Measurements from ENCODE around the gene UPB1.
A peak's percentile ranks its signal among the peaks of the same experiment; 100 is the strongest.
"Not testable (repeated sequence)": the region's sequence is repeated elsewhere in the genome, so short reads cannot be mapped to it uniquely, and the experiment has no call there.

Gene UPB1

DNA sequence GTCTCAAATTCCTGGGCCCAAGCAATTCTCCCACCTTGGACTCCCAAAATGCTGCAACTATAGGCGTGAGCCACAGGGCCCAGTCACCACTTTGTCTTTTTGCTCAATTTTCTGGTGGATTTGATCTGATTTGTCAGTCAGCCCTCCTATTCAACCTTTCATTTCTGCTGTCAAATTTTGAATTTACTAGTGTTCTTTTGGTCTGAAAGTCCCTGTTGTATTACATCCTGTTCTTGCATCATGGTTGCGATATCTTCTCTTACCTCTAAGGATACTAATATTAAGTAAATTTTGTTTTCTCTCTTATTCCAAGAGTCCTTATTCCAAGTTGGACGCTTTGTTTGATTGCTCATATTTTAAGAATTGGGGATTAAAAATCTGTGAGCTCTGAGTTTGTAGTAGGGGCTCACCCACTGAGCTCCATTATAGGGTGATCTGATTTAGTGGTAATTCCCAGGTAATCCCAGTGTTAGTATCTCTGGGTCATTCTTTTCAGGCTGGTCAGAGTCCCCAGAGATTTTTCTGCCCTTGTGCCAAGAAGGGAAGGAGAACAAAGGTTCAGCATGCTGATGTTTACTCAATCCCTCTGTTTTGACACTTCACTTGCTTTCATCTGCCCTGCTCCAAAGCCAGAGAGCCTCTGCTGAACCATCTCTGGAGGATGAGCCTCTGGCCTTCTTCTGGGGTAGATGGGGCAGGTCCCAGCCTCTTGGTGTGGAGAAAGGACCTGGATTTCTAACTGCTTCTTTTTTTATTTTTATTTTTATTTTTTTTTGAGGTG, 10.0 kb downstream of the UPB1 start:
- DNase-seq: no peak

DNA sequence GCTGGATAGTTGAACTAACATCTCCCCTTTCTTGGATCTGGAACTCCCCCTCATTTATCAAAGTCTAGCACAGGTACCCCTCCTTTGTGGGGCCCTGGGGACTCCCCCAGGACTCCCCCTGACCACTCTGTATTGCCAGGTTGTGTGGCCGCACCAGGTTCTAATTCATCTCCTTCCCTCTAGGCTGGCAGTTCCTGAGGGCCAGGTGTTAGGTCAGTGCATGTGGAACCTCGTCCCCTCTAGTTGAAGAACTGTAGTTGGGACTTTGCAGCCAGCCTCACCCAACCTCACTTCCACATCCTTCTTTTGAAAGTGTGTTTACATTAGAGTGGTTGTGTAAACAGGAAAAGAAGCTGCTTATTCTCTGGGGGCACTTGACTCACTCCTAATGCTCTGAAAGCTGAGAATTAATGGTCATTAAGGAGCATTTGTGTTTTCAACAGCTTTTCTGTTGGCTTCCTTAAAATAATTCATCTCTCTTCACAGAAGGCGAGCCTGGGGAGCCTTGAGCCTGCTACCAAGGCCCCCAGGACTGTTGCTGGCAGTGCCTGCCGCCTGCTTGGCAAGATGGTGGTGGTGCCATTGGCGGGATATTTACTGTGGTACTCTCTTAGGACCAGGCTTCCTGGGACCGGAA, 11.8 kb downstream of the UPB1 start:
- DNase-seq: no peak

DNA sequence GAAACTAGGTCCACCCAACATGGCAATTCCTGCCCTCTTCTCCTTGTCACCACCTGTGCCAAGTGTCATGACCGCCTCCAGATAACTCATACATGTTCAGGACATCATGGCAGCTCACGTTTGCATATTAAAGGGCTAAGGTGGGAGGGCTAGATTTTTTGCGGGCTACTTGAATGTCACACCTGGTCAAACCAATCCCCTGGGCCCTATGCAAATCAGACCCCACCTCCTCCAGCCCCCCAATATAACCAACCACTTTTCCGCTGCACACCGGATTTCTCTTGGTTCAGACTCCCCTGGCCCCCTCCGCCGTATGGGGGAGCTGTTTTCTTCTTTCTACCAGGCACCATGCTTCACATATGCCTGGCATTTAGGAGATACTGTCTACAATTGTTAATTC, 12.6 kb downstream of the UPB1 start:
- no peak for DNase-seq

DNA sequence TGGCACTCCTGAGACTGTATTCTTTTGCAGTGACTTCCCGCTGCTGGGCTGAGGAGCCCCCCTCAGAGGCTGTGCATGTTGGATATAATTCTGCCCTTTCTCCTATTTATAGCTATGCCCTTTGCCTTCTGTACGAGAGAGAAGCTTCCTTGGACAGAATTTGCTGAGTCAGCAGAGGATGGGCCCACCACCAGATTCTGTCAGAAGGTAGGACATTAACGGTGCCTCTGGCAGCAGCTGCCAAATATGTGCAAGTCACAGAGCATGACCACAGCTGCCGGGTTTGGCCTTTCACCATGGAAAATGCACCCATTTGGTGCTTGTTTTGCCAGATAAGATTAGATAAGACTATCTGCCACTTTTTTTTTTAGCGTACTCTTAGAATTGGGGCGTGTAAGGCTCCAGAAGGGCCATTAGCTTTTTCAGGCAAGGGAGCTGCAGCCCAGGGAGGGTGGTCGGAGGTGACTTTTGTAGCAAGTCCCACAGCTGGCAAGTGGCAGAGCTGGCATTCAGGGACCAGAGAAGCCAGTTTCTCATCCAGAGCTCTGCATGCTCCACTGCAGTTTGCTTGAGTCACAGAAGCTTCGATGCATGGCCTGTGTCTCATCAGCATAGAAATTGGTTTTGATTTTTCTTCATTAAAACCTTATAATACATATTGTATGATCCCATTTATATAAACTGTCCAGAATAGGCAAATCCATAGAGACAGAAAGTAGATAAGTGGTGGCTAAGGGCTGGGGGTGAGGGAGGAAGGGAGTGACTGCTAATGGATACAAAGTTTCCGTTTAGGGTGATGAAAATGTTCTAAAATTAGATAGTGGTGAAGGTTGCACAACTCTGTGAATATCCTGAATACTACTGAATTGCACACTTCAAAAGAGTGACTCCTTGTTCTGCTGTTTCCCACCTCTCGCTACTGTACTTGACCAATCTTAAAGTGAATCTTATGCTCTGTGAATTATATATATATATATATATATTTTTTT, 15.8 kb downstream of the UPB1 start:
- no peak for DNase-seq

DNA sequence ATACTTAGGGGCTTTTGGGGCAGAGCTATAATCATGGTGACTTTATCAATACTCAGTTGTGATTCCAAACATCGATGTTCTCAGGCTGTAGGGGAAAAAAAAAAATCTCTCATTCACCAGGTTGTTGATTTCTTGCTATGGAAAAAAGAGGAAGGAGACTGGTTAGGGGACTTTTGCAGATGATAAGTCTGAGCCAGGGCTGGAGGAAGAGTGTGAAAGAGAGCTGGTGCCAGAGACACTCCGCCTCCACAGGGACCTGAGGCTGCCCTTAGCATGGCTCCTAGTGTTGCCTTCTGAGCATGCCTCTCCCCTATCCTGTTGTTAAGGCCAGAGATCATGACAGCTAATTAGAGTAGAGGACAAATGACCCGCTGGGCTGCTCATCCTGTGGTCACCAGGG, 16.9 kb downstream of the UPB1 start:
- no peak for DNase-seq

DNA sequence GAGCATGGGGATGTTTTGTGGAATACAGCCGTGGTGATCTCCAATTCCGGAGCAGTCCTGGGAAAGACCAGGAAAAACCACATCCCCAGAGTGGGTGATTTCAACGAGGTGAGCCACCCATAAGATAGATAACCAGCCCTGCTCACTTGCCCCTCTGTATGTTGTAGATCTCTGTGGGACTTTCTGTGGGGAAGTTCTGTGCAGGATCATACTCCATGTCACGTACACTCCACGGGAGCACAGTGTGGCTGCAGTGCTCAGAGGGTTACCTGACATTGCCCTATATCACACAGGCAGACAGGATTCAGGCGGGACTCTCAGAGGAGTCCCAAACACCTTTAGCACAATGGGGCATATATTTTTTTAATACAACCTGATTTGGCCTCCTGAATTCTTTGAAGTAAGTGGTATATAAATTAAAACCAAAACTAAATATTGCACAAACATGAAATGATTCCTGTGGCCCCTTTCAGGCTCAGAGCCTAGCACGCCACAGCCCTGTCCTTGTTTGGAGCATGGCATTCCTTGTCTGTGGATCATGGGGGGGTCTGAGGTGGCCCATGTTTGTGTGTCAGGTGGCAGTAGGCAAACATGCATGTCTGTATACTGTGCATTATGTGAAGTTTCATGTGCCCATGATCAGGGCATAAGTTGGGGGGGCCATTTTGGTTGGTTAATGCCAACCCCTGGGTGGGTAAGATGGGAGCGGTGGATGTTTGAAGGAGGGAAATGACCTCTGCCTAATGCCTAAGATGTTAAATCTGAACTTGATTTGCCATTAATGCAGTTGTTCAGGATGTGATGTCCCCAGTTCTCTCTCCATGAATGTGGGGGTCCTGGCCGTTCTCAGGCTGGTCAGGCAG, 18.5 kb downstream of the UPB1 start:
- no peak for DNase-seq

DNA sequence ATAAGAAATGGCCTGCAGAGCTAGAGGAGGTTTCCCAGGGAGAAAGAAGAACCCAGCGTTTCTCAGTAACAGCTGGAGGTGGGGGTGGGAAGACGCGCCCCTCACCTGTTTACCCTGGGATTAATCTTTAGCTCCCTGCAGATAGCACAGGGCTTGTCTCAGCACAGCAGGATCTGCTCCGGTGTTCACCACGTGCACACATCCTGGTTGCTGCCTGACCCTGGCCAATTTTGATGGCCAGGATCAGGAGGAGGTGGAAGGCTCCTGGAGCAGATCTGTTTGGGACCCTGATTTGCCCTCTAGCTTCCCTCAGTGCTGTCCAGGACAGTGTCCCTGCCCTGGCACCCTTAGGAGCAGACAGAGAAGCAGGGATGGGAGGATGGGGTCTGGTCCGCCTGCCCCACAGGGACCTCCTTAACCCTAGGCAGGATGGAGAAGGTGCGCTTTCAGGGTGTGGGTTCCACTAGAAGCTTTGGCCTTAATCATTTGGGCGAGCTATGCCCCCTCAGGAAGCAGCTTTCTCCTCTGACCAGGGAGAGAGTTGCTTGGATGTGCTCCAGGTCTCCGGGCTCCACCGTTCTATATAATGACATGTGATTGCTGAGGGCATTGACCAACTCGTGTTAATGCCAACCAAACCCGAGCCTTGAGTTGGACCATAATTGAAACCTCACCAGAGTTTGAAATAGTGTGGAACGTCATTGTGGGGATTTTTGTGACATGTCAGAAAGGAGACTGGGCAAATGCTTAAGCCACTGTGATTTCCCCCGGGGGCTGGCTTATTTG, 19.3 kb downstream of the UPB1 start:
- no peak for DNase-seq

DNA sequence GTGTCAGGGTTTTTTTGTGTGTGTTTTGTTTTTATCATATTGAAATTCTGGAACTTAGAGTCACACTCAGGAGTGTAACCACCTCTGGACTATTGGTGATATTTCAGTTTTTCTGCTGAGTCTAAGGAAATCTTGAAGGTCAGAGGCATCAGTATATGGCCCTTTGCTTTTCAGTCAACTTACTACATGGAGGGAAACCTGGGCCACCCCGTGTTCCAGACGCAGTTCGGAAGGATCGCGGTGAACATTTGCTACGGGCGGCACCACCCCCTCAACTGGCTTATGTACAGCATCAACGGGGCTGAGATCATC, 19.9 kb downstream of the UPB1 start:
- no peak for DNase-seq

DNA sequence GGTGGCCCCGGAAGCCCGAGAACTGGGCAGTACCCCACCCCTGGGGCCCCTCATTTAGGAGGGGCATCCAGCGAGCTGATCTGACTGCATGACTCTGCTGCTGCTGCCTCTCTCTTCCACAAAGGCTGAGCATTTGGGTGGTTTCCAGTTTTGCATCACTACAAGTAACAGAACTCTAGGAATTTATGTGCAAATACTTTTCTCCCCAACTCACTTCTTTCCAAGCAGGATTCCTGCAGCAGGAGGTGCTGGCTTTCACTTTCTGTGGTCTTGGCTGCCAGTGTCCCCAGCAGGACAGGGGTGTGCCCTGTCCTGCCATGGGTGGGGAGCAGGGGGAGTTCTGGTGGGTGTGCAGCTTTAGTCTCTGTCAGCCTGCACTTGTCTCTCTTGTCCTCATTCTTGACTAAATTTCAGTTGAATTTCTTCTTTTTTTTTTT, 21.2 kb downstream of the UPB1 start:
- no peak for DNase-seq

DNA sequence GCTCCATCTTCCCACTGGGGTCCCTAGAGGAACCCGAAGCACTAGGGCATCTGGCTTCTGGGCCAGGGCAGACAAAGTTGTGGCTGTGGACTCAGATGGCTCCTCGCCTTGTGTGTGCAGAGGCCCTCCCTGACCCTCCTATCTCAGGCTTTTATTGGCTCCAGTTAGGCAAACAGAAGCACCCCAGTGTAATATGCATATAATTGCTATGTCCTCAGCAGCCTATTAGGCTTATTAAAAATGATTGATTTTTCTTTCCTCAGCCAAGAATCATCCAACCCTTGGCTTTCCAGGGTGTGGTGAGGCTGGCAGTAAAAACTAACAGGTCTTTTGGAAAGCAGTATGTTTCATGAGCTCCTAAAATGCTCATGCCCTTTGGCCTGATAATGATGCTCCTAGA, 22.3 kb downstream of the UPB1 start:
- no peak for DNase-seq

DNA sequence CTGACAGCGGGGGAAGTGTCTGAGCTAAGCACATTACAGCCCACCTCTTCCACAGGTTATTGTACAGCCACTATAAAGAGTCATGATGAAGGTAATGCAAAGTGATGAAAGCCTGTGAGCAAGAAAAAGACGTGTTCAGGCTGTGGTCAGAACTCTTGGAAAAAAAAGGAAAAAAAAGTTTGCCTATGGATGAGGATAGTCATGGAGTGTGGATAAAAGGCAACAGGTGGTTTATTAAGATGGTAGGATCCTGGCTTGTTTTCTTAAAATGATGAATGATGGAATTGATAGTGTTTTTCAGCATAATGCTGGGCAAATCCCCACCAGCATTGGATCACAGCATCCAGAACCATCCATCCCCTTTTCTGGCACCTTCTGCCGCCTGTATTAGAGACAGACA, 23.1 kb downstream of the UPB1 start:
- no peak for DNase-seq

DNA sequence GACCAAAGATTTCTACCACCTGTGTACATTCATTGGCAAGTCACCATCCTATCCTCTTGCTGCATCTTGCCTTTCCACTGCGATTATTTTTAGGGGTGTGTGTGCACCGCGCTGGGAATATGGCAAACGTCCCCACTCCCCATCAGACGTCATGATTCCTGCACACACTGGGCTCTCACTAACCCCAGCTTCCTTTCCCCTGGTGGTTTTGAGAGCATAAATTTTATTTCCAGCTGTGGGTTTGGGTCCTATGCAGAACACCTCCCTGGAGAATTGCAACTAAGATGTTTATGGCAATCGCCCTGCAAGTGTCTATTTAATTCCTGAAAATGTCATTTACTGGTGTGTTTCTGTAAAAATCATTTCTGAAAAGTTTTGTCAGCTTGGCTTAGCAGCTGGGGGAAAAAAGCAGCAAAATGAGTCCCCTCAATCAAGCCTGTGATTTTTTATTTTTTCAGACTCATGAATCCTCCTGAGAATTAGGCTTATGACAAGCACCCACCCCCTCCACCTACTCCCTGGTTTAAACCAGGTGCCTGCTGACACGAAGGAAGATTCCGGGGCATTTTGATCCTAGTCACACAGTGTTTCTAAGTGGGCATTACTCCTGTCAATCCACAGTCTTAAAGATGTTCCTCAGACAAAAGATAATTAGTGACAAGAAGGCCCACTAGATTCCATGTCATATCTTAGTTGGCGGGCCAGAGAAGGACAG, 23.8 kb downstream of the UPB1 start:
- no peak for DNase-seq

DNA sequence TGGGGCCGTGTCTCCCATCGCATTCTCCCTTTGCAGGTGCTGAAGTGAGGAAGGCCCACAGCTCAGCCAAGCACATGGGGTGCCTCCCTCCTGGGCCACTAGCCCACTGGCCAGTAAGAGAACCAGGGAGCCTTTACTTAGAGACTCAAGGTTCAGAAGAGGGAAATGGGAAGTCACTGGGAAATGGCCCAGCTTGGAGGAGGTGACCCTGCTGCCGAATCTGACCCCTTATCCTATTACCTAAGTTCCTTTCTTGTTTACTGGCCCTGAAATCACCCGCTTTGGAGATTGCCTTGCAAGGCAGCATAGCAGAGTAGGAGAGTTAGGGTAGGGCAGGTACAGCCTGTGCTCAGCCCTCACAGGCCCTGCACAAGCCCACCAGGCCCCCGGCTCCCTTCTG, 24.4 kb downstream of the UPB1 start:
- no peak for DNase-seq

DNA sequence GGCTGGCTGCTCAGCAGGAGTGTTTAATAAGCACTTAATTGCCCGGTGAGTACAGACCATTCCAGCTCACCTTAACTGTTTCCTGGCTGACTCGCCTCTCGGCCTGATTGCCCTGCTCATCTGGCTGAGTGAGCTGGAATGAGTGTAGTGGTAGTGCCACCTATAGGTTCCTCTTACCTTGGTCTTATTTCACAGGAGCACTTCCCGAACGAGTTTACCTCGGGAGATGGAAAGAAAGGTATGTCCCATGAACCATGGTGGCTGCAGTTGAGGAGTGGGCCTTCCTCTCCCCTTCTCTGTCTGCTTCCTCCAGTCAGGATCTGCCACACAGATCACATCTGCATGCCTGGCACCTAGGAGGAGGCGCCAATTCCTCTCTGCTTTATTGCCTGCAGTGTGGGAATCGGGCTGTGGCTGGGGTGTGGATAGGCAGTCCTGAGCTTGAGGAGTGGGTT, 26.7 kb downstream of the UPB1 start:
- peak in 1 of 14 donors; percentile 60 for DNase-seq

DNA sequence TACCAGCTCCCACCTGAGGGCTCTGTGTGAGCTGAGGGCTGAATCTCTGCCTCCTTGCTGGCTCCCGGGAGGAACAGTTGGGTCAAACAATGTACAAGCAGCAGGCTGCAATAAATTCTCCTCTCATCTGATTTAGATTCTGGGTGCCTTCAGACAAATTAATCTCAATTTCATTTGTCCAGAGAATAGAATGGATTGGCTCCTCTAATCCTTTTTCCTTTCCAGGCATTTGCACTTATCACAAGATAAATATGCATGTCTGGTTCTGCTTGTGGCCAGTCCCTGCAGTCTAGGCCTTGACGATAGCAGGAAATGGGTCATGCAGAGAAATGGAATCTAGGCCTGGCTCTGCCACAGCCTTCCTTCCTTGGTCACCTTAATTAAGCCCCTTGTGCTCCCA, 28.7 kb downstream of the UPB1 start:
- no peak for DNase-seq

DNA sequence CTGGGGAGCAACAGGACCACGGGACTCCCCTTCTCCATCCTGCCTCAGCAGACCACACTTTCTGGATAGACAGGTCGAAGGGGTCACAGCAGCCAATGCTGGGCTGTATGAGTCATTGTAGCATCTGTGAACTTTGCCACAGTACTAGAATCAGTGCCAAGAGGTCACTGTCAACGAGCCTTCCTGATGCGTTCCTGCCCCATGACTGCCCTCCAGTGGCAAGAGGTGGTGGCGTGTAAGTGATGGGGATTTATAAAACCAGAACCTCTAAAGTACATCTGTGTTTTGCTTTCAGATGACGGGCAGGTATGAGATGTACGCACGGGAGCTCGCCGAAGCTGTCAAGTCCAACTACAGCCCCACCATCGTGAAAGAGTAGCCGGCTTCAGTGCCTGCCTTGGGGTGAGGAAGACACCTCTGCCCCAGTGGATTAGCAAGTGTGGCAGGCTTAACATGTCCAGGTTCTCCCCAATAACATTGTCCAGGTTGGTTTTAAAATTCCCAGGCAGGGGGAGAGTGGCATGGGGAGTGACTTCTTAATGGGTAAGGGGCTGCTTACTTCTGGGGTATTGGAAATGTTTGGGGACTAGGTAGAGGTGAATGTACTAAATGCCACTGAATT, 30.4 kb downstream of the UPB1 start:
- peak in 11 of 14 donors; percentile 8 to 61 (median 30) for DNase-seq

DNA sequence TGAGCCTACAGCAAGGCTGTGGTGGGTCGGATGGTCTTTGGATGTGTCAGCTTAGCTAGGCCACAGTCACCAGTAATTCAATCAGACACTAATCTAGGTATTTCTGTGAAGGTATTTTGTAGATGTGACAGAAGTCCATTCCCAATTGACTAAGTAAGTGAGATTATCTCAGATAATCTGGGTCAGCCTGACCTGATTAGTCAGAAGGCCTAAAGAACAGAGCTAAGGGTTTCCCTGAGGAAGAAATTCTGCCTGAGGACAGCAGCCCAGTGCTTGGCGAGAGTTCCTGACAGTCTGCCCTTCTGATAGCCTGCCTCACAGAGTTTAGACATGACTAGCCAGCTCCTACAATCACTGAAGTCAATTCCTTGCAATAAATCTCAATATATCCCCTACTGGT, 31.1 kb downstream of the UPB1 start:
- DNase-seq: no peak

DNA sequence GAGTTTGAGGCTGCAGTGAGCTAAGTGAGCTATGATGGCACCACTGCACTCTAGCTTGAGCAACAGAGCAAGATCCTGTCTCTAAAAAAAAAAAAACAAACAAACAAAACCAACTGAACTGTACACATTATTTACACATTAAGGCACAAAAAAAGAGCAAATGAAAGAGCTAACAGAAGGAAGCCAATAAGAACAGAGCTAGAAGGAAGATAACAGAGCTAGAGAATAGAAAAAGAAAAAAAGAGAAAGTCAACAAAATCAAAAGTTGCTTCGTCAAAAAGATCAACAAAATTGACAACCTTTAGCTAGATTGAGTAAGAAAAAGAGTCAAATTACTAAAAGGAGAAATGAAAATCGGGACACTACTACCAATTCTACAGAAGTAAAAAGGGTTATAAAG, 34.8 kb downstream of the UPB1 start:
- DNase-seq: no peak

DNA sequence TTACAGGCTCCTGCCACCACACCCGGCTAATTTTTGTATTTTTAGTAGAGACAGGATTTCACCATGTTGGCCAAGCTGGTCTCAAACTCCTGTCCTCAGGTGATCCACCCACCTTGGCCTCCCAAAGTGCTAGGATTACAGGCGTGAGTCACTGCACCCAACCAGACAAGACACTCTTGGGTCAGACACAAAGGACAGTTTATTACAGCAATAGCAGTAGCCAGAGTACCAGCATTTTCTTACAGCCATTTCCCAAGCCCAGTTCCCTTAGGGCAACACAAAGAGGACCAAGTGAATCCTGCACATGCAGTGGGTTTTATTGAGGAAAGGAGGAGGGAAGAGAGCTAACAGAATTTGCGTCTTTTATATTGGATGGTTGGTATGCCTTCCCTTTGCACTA, 35.8 kb downstream of the UPB1 start:
- not testable (repeated sequence) for DNase-seq

DNA sequence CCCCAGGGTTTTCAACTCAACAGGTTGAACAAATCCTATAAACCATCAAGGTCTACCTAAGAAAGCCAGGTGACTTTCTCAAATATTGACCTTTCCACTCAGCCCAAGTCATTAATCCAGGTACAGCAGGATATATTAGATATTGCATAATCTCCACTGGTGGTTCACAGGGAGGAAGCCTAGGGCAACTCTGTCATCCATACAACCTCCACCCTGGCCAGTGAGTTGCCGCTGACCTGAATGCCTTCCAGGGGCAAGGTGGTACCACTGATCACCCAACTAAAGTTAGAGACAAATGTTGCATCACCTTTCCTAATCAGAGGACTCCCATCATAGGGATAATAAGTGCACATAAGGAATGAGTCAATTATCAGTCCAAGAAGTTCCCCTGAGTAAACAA, 36.9 kb downstream of the UPB1 start:
- no peak for DNase-seq

Data from C1 segment of cervical spinal cord (tissue), 14 donors.